ENCODE measurements around the gene GPR179. TPM values are rescaled to one million over a fixed set of nuclear protein-coding genes. Genes with fewer than 3 reads are reported as not detected.

The GPR179 gene
- polyA plus RNA-seq, result under 1 TPM in 2 of 4 donors, not detected in 2; 0.18 to 0.28 TPM
- long read RNA-seq, donor 1, result 0 reads
- long read RNA-seq, donor 2, result 0 reads
- long read RNA-seq, donor 3, result 0 reads
- long read RNA-seq, donor 4, result 0 reads
- long read RNA-seq, donor 5, result 0 reads
- long read RNA-seq, donor 6, result 0 reads
- long read RNA-seq, donor 7, result 0 reads
- long read RNA-seq, donor 8, result 0 reads
- long read RNA-seq, donor 9, result 0 reads
- long read RNA-seq, donor 10, result 0 reads

DNA sequence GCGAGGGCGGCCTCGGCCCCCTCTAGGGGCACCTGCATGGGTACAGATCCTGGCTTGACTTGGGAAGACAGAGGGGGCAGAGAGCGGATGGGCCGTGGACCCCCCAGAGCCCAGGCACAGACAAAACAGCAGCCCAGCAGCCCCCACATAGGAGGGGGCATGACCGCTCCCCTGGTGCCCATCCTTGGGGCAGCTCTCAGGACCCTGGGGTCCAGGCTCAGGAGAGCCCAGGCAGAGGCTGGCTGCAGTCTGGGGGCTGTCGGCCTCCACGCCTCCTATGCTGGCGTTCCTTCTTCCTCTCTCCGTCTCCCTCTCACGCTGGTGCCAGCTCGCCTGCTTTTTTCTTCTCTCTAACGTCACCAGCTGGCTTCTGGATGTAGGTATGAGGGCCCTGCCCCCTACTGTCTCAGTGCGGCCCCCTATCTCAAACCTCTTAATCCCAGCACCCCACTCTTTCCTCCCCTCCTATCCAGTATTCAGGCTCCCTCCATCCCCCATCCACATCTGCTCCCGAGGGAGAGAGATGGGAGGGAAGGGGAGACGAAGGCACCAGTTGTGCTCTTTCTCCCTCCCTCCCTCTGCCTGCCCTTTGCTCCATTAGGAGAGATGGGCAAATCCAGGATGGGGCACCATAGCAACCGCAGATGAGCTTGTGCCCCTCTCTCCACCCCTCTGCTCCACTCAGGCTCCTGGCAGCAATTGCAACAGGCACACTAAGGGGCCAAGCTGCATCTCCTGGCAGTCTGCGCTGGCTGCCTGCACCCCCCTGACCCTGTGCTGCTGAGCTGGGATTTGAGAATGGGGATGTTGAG, at the start of gene GPR179:
TSS of gene GPR179 (minus strand) at position 349 of the 812 bp plus-strand sequence. CDS start at position 182, 167 bp downstream.
- no peak for FAIRE-seq
- peaks cover 0 to 5% (median 2%) of the 10 kb centered on the region in 3 donors for H3K27me3 ChIP-seq (ENCODE audit: control insufficient read depth in 3 of 3, insufficient read depth in 3 of 3, low read length in 3 of 3)
- H3K4me1 ChIP-seq (ENCODE audit: control insufficient read depth in 3 of 3, insufficient read depth in 2 of 3, low read depth in 1 of 3, low read length in 2 of 3), result no peaks in the 10 kb centered on the region
- H3K36me3 ChIP-seq (ENCODE audit: control insufficient read depth in 3 of 3, insufficient read depth in 2 of 3, low read depth in 1 of 3, low read length in 3 of 3), result no peaks in the 10 kb centered on the region
- 71 to 83% (median 81%) methylated on average over 15 to 18 of the region's 18 CpGs for WGBS, 3 donors
- no peak within 1 kb of the TSS for H3K4me3 ChIP-seq (ENCODE audit: low read depth in 1 of 3, low read length in 3 of 3)
- peak within 1 kb of the TSS in 1 of 3 donors; percentile 22 for H3K27ac ChIP-seq (ENCODE audit: low read depth in 1 of 3, low read length in 2 of 3)
- no peak for DNase-seq
- no peaks in the 10 kb centered on the region for H3K9me3 ChIP-seq (ENCODE audit: control insufficient read depth in 2 of 2, insufficient read depth in 1 of 2, low read depth in 1 of 2, low read length in 1 of 2)

- Histone ChIP-seq H3K9me3 (ENCODE audit: control insufficient read depth in 2 of 2, insufficient read depth in 1 of 2, low read depth in 1 of 2, low read length in 1 of 2) (no peaks in the 10 kb centered on the region), H3K36me3 (ENCODE audit: control insufficient read depth in 3 of 3, insufficient read depth in 2 of 3, low read depth in 1 of 3, low read length in 3 of 3) (peaks cover 5 to 45% (median 15%) of the 10 kb centered on the region in 3 donors), H3K27me3 (ENCODE audit: control insufficient read depth in 3 of 3, insufficient read depth in 3 of 3, low read length in 3 of 3) (no peaks in the 10 kb centered on the region), H3K27ac (ENCODE audit: low read depth in 1 of 3, low read length in 2 of 3) (no peak overlapping the region), H3K4me1 (ENCODE audit: control insufficient read depth in 3 of 3, insufficient read depth in 2 of 3, low read depth in 1 of 3, low read length in 2 of 3) (no peaks in the 10 kb centered on the region), H3K4me3 (ENCODE audit: low read depth in 1 of 3, low read length in 3 of 3) (no peak overlapping the region)
- 74 to 94% (median 84%) methylated on average over 1 of the region's 1 CpG for WGBS, 3 donors
- FAIRE-seq, result no peak
- DNase-seq, result no peak
Measured at GRCh38 chr17:38379448-38379847, 35.7 kb upstream of the GPR179 start.

- H3K27me3 ChIP-seq (ENCODE audit: control insufficient read depth in 3 of 3, insufficient read depth in 3 of 3, low read length in 3 of 3), result no peaks in the 10 kb centered on the region
- no peak overlapping the region for H3K27ac ChIP-seq (ENCODE audit: low read depth in 1 of 3, low read length in 2 of 3)
- FAIRE-seq, result no peak
- peaks cover 0 to 55% (median 18%) of the 10 kb centered on the region in 3 donors for H3K36me3 ChIP-seq (ENCODE audit: control insufficient read depth in 3 of 3, insufficient read depth in 2 of 3, low read depth in 1 of 3, low read length in 3 of 3)
- WGBS, 3 donors, result 85 to 90% (median 89%) methylated on average over 8 of the region's 8 CpGs
- no peak for DNase-seq
- no peaks in the 10 kb centered on the region for H3K9me3 ChIP-seq (ENCODE audit: control insufficient read depth in 2 of 2, insufficient read depth in 1 of 2, low read depth in 1 of 2, low read length in 1 of 2)
- H3K4me1 ChIP-seq (ENCODE audit: control insufficient read depth in 3 of 3, insufficient read depth in 2 of 3, low read depth in 1 of 3, low read length in 2 of 3), result no peaks in the 10 kb centered on the region
- no peak overlapping the region for H3K4me3 ChIP-seq (ENCODE audit: low read depth in 1 of 3, low read length in 3 of 3)
Measured at GRCh38 chr17:38369124-38369886, 25.5 kb upstream of the GPR179 start.

GRCh38 chr17:38364741-38365140, 21.0 kb upstream of the GPR179 start:
- Histone ChIP-seq H3K9me3 (ENCODE audit: control insufficient read depth in 2 of 2, insufficient read depth in 1 of 2, low read depth in 1 of 2, low read length in 1 of 2) (no peaks in the 10 kb centered on the region), H3K4me3 (ENCODE audit: low read depth in 1 of 3, low read length in 3 of 3) (no peak overlapping the region), H3K4me1 (ENCODE audit: control insufficient read depth in 3 of 3, insufficient read depth in 2 of 3, low read depth in 1 of 3, low read length in 2 of 3) (no peaks in the 10 kb centered on the region), H3K36me3 (ENCODE audit: control insufficient read depth in 3 of 3, insufficient read depth in 2 of 3, low read depth in 1 of 3, low read length in 3 of 3) (peaks cover 3 to 38% (median 18%) of the 10 kb centered on the region in 3 donors), H3K27ac (ENCODE audit: low read depth in 1 of 3, low read length in 2 of 3) (no peak overlapping the region), H3K27me3 (ENCODE audit: control insufficient read depth in 3 of 3, insufficient read depth in 3 of 3, low read length in 3 of 3) (no peaks in the 10 kb centered on the region)
- WGBS, 3 donors, result 93 to 95% (median 95%) methylated on average over 8 of the region's 8 CpGs
- DNase-seq (no peak), FAIRE-seq (no peak)

DNA sequence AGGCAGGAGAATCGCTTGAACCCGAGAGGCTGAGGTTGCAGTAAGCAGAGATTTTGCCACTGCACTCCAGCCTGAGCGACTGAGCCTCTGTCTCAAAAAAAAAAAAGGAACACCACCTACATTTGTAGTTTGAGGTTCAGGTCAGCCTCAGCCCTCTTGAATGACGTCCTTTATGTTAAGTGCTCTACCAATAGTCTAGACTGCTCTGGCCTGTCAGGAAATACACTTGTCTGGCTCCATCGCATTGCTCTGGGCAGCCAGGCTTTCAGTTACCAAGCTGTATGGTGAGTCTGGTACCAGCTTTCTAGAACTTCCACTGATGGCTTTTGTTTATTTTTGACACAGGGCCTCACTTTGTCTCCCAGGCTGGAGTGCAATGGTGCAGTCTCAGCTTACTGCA, 19.3 kb upstream of the GPR179 start:
- Histone ChIP-seq H3K27me3 (ENCODE audit: control insufficient read depth in 3 of 3, insufficient read depth in 3 of 3, low read length in 3 of 3) (no peaks in the 10 kb centered on the region), H3K4me1 (ENCODE audit: control insufficient read depth in 3 of 3, insufficient read depth in 2 of 3, low read depth in 1 of 3, low read length in 2 of 3) (peaks cover 0 to 11% (median 0%) of the 10 kb centered on the region in 3 donors), H3K9me3 (ENCODE audit: control insufficient read depth in 2 of 2, insufficient read depth in 1 of 2, low read depth in 1 of 2, low read length in 1 of 2) (no peaks in the 10 kb centered on the region), H3K4me3 (ENCODE audit: low read depth in 1 of 3, low read length in 3 of 3) (no peak overlapping the region), H3K27ac (ENCODE audit: low read depth in 1 of 3, low read length in 2 of 3) (no peak overlapping the region), H3K36me3 (ENCODE audit: control insufficient read depth in 3 of 3, insufficient read depth in 2 of 3, low read depth in 1 of 3, low read length in 3 of 3) (peaks cover 3 to 32% (median 11%) of the 10 kb centered on the region in 3 donors)
- WGBS, 3 donors, result 95 to 98% (median 96%) methylated on average over 5 of the region's 5 CpGs
- FAIRE-seq (no peak), DNase-seq (no peak)

GRCh38 chr17:38361694-38362465, 18.1 kb upstream of the GPR179 start:
- Histone ChIP-seq H3K9me3 (ENCODE audit: control insufficient read depth in 2 of 2, insufficient read depth in 1 of 2, low read depth in 1 of 2, low read length in 1 of 2) (no peaks in the 10 kb centered on the region), H3K27ac (ENCODE audit: low read depth in 1 of 3, low read length in 2 of 3) (no peak overlapping the region), H3K27me3 (ENCODE audit: control insufficient read depth in 3 of 3, insufficient read depth in 3 of 3, low read length in 3 of 3) (no peaks in the 10 kb centered on the region), H3K4me3 (ENCODE audit: low read depth in 1 of 3, low read length in 3 of 3) (no peak overlapping the region), H3K4me1 (ENCODE audit: control insufficient read depth in 3 of 3, insufficient read depth in 2 of 3, low read depth in 1 of 3, low read length in 2 of 3) (peaks cover 0 to 21% (median 3%) of the 10 kb centered on the region in 3 donors), H3K36me3 (ENCODE audit: control insufficient read depth in 3 of 3, insufficient read depth in 2 of 3, low read depth in 1 of 3, low read length in 3 of 3) (peaks cover 3 to 30% (median 8%) of the 10 kb centered on the region in 3 donors)
- no peak for FAIRE-seq
- DNase-seq, result peak in 1 of 2 donors; percentile 54
- WGBS, 3 donors, result 83 to 89% (median 84%) methylated on average over 5 of the region's 5 CpGs

DNA sequence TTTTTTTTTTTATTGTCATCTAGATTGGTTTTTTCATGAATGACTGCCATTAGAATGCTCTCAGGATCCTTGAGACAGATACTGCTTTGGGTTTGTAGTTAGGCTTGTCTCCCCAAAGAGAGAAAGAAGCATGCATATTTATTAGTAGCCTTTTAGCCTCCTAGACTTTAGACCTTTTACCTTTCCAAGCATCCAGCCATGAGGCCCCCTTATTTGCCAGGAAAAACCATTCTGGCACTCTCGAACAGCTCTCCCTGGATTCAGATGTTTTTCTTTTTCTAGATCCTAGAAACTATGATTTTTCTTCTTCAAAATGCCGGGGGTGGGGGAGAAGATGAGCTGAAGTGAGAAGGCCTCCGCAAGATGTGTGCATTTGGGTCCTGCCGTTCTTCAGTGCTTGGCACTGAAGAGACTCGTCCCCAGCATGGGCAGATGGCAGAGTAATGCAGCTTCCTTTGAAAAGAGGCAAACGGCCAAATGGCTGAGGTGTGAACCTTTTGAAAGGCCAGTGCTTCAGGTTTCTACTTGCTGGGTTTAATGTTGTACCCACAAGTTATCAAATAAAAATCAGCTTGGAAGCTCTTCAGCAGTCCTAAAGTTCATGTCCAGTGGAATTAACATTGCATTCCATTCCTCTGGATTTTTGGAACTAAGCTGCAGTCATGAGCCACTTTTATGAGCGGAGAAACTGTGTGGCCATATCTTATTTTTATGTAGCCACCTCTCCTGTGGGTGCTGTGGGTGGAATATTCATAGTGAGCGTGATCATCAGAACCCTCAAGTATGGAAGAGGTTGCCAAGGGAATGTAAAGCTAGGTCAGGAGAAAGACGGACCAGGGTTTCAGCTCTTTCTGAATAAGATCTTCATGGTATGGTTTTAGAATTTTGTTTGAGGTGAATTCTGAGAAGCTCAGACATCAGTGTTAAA, 15.1 kb upstream of the GPR179 start:
- no peak overlapping the region for H3K4me3 ChIP-seq (ENCODE audit: low read depth in 1 of 3, low read length in 3 of 3)

More for the DNA sequence above, 15.1 kb upstream of the GPR179 start:
- Histone ChIP-seq H3K27me3 (ENCODE audit: control insufficient read depth in 3 of 3, insufficient read depth in 3 of 3, low read length in 3 of 3) (no peaks in the 10 kb centered on the region), H3K27ac (ENCODE audit: low read depth in 1 of 3, low read length in 2 of 3) (no peak overlapping the region), H3K9me3 (ENCODE audit: control insufficient read depth in 2 of 2, insufficient read depth in 1 of 2, low read depth in 1 of 2, low read length in 1 of 2) (no peaks in the 10 kb centered on the region), H3K36me3 (ENCODE audit: control insufficient read depth in 3 of 3, insufficient read depth in 2 of 3, low read depth in 1 of 3, low read length in 3 of 3) (peaks cover 0 to 12% (median 3%) of the 10 kb centered on the region in 3 donors), H3K4me1 (ENCODE audit: control insufficient read depth in 3 of 3, insufficient read depth in 2 of 3, low read depth in 1 of 3, low read length in 2 of 3) (peaks cover 0 to 31% (median 12%) of the 10 kb centered on the region in 3 donors)
- DNase-seq (no peak), FAIRE-seq (no peak)
- 75 to 88% (median 78%) methylated on average over 9 of the region's 9 CpGs for WGBS, 3 donors

All from small intestine (tissue), 16 donors.